ENCODE data around the gene IL32.
A peak's percentile ranks its signal among the peaks of the same experiment; 100 is the strongest.
"Not testable (repeated sequence)": the region's sequence is repeated elsewhere in the genome, so short reads cannot be mapped to it uniquely, and the experiment has no call there.

IL32 gene

GRCh38 chr16:3070608-3071111 lies 5.2 kb downstream of the IL32 start:
- no peak for DNase-seq (ENCODE audit: low spot score)
- no peak for FAIRE-seq

DNA sequence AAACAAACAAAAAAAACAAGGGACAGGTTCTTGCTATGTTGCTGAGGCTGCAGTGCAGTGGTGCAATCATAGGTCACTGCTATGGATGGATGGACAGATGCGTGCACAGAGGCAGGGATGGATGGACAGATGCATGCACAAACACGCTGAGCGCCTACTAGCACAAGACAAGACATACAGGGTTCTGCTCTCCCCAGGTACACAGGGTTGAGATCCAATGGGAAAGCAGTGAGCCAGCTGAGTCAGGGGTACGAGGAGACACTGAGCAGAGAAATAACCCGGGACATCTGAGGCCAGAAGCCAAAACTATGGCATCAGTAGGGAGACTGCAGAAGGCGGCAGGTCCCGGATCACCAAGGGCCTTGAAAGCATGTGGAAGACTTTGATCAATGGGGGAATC lies 6.2 kb downstream of the IL32 start:
- FAIRE-seq (no peak), DNase-seq (ENCODE audit: low spot score) (no peak)

DNA sequence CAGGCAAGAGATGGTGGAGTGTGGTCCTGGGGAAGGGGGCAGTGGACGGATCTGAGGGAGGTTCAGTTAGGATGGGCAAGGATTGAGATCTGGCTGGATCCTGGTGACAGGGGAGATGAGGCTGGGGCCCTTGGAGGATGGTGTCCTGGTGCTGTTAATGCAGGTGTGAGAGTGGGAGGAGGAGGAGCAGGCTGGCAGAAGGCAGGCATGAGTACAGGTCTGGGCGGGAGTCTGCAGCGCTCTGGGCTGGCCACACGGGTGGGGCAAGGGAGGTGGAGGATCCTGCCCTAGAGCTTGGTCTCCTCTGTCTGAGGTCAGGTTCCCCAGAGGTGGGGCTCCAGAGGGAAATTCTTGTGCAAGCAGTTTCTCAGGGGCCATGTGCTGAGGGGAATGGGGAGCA lies 6.7 kb downstream of the IL32 start:
- not testable (repeated sequence) for FAIRE-seq; DNase-seq (ENCODE audit: low spot score)

GRCh38 chr16:3072576-3073263 lies 7.3 kb downstream of the IL32 start:
- FAIRE-seq = peak; percentile 56
- DNase-seq (ENCODE audit: low spot score) = not testable (repeated sequence)

DNA sequence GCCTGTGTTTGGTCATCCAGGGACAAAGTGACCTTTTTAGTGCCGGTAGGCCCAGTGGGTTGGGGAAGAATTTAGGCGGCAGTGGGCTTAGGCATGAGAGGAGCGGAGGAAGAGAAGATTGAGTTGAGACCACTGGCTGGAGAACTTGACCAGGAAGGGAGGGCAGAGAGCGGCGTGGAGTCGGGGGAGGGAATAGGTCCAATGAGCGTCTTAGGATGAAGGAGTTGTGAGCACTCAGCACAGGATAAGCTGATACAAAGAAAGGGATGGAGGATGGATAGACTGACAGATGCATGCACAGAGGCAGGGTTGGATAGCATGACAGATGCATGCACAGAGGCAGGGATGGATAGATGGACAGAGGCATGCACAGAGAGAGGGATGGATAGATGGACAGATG lies 8.0 kb downstream of the IL32 start:
- FAIRE-seq = no peak
- no peak for DNase-seq (ENCODE audit: low spot score)

DNA sequence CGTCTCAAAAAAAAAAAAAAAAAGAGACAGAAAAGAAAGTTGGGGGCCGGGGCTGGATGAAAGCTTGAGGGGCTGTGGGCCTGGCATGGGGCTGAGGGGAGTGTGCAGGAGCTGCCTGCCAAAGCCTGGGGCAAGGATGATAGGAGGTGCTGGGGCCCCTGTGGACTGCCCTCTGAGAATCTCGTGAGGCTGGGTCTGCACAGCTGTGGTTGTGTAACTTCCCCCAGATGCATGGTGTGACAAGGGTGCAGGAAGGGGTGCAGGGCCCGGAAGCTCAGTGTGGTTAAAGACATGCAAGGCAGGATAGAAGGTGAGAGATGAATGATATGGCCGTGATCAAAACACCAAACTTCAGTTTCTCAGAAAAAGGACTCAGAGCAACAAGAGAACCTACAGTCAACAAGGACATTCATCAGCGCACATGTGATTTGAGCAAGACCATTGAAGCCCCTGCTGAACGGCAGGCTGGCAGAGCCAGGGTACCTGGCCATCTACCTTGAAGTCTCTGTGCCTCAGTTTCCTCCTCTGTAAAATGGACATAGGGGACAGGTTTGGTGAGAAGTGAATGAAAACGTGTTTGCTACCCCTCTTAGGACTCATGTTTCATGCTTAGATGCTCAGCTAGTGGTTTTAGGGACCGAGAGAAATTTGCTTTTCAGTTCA lies 9.6 kb downstream of the IL32 start:
- DNase-seq (ENCODE audit: low spot score) (no peak), FAIRE-seq (no peak)

GRCh38 chr16:3075523-3075915 lies 10.1 kb downstream of the IL32 start:
- FAIRE-seq (no peak), DNase-seq (ENCODE audit: low spot score) (no peak)

DNA sequence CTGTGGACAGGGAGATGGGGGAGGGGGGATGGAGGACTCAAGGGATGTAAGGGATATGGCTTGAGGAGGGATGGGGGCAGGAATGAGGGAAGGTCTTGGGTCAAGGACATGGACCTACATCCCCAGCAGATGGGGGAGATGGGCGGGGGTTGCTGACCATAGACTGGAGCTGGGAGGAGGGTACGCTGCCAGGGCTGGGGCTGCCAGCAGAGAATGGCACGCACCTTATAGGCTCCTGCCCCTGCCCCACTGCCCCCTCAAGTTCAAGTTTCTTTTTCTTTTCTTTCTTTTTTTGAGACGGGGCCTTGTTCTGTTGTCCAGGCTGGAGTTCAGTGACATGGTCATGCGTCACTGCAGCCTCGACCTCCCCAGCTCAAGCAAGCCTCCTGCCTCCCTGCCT lies 10.5 kb downstream of the IL32 start:
- FAIRE-seq; DNase-seq (ENCODE audit: low spot score): not testable (repeated sequence)

- FAIRE-seq (no peak), DNase-seq (ENCODE audit: low spot score) (no peak)
These were observed 11.1 kb downstream of the IL32 start for GRCh38 chr16:3076577-3076976.

- FAIRE-seq = no peak
- no peak for DNase-seq (ENCODE audit: low spot score)
These were observed 14.6 kb downstream of the IL32 start for GRCh38 chr16:3080024-3080423.

GRCh38 chr16:3081957-3082356 lies 16.5 kb downstream of the IL32 start:
- not testable (repeated sequence) for FAIRE-seq; DNase-seq (ENCODE audit: low spot score)

GRCh38 chr16:3083408-3083807 lies 18.0 kb downstream of the IL32 start:
- FAIRE-seq; DNase-seq (ENCODE audit: low spot score): not testable (repeated sequence)

DNA sequence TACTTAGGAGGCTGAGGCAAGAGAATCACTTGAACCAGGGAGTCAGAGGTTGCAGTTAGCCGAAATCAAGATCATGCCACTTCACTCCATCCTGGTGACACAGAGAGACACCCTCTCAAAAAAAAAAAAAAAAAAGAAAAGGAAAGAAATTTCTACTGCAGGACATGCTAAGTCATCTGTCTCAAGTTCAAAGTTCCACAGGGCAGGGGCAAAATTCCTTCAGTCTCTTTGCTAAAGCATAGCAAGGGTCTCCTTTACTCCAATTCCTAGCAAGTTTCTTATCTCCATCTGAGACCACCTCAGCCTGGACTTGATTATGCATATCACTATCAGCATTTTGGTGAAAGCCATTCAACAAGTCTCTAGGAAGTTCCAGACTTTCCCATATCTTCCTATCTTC lies 19.1 kb downstream of the IL32 start:
- no peak for DNase-seq (ENCODE audit: low spot score)
- no peak for FAIRE-seq

GRCh38 chr16:3084969-3085670 lies 19.7 kb downstream of the IL32 start:
- FAIRE-seq = no peak
- DNase-seq (ENCODE audit: low spot score) = no peak

DNA sequence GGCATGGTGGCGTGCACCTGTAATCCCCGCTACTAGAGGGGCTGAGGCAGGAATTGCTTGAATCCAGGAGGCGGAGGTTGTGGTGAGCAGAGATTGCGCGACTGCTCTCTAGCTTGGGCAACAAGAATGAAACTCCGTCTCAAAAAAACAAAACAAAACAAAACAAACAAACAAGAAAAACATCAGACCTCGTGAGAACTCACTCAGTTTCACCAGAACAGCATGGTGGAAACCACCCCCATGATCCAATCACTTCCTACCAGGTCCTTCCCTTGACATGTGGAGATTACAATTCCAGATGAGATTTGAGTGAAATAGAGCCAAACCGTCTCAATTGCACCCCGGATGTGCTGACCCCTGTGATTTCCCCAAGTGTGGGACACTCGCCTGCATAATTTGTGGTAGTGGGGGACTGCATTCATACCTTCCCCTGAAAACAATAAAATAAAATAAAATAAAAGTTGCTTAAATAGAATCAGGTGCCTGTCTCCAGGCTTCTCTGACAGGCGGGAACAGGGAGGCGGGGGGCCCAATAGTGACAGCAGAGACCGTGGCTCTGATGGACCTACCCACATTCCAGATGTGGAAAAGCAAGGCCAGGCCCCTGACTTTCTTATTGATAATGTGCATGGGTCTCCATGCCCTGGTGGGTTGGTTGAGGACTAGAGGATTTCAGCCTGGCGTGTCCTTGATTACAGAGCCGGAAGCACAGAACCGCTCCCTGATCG lies 20.6 kb downstream of the IL32 start:
- DNase-seq (ENCODE audit: low spot score) (no peak), FAIRE-seq (no peak)

- FAIRE-seq (no peak), DNase-seq (ENCODE audit: low spot score) (peak; percentile 57)
These were observed 21.3 kb downstream of the IL32 start for GRCh38 chr16:3086596-3087242.

- DNase-seq (ENCODE audit: low spot score) (no peak), FAIRE-seq (no peak)
These were observed 22.1 kb downstream of the IL32 start for GRCh38 chr16:3087243-3088235.

DNA sequence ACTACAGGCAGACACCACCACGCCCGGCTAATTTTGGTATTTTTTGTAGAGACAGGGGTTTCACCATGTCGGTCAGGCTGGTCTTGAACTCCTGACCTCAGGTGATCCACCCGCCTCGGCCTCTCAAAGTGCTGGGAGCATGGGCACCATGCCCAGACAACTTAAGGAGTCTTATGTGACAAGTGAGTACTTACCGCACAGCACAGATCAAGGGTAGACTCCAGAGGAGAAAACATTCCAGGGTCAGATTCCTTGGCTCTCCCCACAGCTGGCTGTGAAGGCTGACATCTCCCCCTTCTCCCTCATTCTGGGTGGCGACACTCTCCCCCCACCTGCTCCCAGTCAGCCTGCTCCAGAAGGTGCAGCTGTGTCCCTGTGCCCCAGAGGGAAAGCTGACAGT lies 23.0 kb downstream of the IL32 start:
- DNase-seq (ENCODE audit: low spot score) (no peak), FAIRE-seq (no peak)

GRCh38 chr16:3088925-3089716 lies 23.7 kb downstream of the IL32 start:
- DNase-seq (ENCODE audit: low spot score) (no peak), FAIRE-seq (no peak)

Data from urothelium cell line (cell line).